Measurements from ENCODE around the gene CCDC187. TPM values are rescaled to one million over a fixed set of nuclear protein-coding genes. Genes with fewer than 3 reads are reported as not detected.

The CCDC187 gene
- total RNA-seq, 4 donors from 2014 or later: 0.13 to 0.45 TPM; not detected in 2

DNA sequence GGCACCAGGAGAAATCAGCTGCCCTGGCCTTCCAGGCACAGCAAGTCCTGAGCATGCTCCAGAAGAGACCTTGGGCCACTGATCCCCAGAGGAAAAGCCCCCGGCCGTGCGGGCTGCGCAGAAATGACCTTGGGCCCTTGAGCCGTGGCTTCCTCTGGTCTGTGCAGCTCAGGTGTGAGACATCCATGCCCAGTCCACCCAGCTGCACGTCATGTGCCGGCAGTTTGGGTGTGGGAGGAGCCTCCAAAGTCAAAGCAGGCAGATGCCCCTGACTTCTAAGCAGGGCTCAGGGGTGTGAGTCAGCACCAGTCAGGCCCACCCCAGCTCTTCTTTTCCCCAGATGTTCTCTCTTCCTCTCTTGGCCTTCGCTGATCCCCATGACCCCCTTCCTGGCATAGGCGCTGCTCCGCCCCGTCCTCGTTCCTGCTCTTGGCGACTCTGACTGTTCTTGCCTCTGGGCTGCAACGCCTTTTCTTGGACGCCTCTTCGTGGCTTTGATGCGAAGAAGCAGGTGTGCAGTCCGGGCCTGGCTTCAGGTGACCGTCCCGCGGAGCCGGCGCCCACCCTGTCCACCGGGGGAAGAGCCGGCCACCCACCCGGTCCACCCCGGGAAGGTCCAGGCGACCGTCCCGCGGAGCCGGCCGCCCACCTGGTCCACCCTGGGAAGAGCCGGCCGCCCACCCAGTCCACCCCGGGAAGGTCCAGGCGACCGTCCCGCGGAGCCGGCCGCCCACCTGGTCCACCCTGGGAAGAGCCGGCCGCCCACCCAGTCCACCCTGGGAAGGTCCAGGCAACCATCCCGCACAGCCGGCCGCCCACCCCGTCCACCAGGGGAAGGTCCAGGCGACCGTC, 52.4 kb downstream of the CCDC187 start:
- H3K36me3 ChIP-seq: no peaks in the 10 kb centered on the region
- no peak overlapping the region for H3K27ac ChIP-seq
- H3K4me3 ChIP-seq: no peak overlapping the region
- no peak for DNase-seq (ENCODE audit: low spot score in 2 of 2)
- peaks cover 32% of the 10 kb centered on the region for H3K27me3 ChIP-seq
- no peaks in the 10 kb centered on the region for H3K9me3 ChIP-seq
- TF ChIP-seq, protein P1, sequence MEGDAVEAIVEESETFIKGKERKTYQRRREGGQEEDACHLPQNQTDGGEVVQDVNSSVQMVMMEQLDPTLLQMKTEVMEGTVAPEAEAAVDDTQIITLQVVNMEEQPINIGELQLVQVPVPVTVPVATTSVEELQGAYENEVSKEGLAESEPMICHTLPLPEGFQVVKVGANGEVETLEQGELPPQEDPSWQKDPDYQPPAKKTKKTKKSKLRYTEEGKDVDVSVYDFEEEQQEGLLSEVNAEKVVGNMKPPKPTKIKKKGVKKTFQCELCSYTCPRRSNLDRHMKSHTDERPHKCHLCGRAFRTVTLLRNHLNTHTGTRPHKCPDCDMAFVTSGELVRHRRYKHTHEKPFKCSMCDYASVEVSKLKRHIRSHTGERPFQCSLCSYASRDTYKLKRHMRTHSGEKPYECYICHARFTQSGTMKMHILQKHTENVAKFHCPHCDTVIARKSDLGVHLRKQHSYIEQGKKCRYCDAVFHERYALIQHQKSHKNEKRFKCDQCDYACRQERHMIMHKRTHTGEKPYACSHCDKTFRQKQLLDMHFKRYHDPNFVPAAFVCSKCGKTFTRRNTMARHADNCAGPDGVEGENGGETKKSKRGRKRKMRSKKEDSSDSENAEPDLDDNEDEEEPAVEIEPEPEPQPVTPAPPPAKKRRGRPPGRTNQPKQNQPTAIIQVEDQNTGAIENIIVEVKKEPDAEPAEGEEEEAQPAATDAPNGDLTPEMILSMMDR (IDR thresholded peaks at IDR 0.05): no peak
- TF ChIP-seq POLR2A (IDR thresholded peaks at IDR 0.05): no peak
- TF ChIP-seq POLR2AphosphoS5 (IDR thresholded peaks at IDR 0.05): no peak
- TF ChIP-seq EP300 (IDR thresholded peaks at IDR 0.05): no peak
- 37% methylated on average over 6 of the region's 50 CpGs for WGBS
- peaks cover 28% of the 10 kb centered on the region for H3K4me1 ChIP-seq

DNA sequence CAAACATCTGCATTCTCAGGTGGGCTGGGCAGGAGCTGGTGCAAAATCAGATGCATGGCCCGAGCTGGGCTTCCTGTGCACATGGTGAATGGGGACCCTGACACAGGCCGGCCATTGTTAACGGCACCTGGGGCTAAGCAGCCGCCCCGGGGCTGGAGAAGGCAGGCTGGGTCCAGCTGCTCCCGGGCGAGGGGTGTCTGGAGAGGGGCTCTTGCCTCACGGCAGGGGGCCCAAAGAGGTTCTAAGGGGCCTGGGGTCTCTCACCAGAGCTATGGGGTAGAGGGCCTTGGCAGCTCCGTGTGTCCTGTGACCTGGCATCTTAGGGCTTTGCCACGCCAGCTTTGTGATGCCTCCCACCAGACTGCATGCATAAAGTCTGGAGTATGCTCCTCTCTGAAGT, 53.2 kb downstream of the CCDC187 start:
- TF ChIP-seq EP300 (IDR thresholded peaks at IDR 0.05) (no peak), POLR2A (IDR thresholded peaks at IDR 0.05) (no peak), POLR2AphosphoS5 (IDR thresholded peaks at IDR 0.05) (no peak)
- TF ChIP-seq, protein P1 (IDR thresholded peaks at IDR 0.05): no peak
- H3K36me3 ChIP-seq: no peaks in the 10 kb centered on the region
- no peaks in the 10 kb centered on the region for H3K9me3 ChIP-seq
- no peak for DNase-seq (ENCODE audit: low spot score in 2 of 2)
- H3K27me3 ChIP-seq: peaks cover 27% of the 10 kb centered on the region
- H3K4me3 ChIP-seq: no peak overlapping the region
- H3K27ac ChIP-seq: no peak overlapping the region
- WGBS: 78% methylated on average over 10 of the region's 10 CpGs
- peaks cover 35% of the 10 kb centered on the region for H3K4me1 ChIP-seq

DNA sequence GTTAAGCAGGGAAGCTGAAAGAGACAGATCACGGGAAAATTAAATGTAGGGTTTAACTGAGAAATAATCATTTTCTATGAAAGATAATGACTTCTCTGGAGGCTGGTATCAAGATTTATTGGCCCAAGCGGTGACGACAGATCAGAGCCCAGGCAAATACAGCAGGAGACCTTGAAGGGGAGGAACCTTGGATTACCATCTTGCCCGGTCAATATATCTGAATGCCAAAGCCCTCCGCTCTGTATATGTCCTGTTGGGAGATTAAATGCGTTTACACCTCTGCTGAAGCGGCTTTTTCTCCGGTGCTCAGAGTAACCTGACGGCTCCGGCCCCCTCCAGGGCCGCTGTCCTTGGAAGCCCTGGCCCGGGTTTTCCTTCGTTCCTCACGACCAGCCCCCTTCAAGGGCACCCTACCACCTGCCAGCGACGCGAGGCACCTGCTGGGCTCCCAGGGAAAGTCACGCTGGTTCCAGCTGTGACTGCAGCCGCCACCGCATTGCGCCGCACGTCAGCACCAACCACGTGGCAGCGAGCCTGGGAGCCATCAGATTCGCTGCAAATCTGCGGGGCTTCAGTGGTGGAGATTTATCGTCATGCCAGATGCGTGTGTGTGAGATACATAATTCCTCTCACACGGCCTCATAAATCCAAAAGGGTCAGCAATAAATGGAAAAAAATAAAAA, 53.9 kb downstream of the CCDC187 start:
- Histone ChIP-seq H3K4me3 (no peak overlapping the region), H3K9me3 (no peaks in the 10 kb centered on the region), H3K27me3 (peaks cover 21% of the 10 kb centered on the region), H3K36me3 (no peaks in the 10 kb centered on the region), H3K4me1 (peaks cover 35% of the 10 kb centered on the region), H3K27ac (no peak overlapping the region)
- no peak for DNase-seq (ENCODE audit: low spot score in 2 of 2)
- WGBS: 72% methylated on average over 30 of the region's 30 CpGs
- no peak for TF ChIP-seq POLR2A (IDR thresholded peaks at IDR 0.05)
- no peak for TF ChIP-seq EP300 (IDR thresholded peaks at IDR 0.05)
- no peak for TF ChIP-seq POLR2AphosphoS5 (IDR thresholded peaks at IDR 0.05)
- TF ChIP-seq, protein P1 (IDR thresholded peaks at IDR 0.05): no peak

DNA sequence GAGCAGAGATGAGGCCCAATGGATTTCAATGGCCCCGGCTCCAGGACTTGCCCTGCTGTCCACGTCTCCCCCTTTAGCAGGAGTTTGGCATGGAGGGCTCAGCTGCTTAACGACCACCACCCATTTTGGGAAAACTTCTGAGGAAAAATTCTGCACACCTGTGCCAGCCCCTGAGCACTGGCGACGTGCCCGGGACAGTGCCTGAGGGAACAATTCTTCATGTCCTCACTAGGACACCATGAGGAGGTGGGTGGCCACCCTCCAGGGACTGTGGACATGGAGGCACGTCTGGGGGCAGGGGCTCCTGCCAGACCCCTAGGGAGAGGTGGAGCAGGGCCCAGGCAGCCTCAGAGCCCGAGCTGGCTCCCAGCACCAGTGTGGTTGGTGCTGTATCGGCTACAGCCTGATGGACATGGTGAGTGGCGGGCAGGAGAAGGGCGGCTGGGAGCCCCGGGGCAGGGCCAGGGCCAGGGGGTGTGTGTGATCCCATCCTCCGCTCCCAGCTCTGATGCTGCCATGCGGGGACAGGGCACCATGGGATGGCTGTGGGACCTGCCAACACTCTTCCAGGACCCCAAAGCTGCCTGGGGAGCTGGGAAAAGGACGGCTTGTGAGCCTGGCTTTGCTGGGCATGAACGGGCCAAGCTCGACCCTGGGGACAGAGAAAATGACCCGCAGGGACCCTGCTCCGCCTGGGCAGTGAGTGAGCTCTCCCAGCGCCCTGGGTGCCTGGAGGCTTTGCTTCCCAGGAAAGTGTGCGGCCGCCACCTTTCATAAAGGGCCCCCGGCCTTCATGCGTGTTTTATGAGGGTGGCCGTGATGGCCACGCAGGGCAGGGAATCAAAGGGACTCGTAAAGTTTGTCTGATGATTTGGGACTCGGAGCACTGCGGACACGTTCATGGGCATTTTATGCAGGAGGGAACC, 54.7 kb downstream of the CCDC187 start:
- Histone ChIP-seq H3K4me1 (peaks cover 43% of the 10 kb centered on the region), H3K36me3 (no peaks in the 10 kb centered on the region)
- WGBS: 79% methylated on average over 19 of the region's 30 CpGs

DNA sequence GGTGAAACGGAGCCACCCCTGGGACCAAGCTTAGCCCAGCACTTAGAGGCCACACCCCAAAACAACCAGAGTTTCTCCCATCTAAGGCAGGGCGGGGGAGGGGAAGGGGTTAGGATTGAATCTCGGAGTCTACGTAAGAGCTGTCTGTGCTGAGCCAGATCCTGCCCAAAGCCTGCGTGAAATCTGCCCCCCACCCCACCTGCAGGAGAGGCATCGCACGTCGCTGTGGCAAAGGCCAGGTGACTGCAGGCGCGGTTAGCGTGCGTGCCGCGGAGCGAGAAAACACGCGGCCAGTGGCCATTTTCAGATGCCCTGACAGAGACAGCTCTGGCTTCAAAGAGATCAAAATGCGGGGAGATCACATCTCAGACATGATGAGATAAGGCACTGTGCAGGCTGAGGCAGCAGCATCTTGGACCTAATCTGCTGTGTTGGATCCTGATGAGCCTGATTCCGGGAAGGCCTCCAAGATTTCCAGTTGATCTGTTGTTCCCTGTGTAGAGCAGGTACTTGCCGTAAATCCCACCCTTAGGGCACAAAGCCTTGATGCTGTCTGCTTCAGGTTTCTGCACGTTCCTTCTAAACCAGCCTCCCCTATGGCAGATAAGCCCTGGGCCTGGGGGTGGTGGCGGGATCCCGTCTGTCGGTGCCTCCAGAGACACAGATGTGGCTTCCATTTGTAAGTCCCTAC, 55.8 kb downstream of the CCDC187 start:
- TF ChIP-seq POLR2AphosphoS5 (IDR thresholded peaks at IDR 0.05) (no peak), EP300 (IDR thresholded peaks at IDR 0.05) (no peak), POLR2A (IDR thresholded peaks at IDR 0.05) (no peak)
- TF ChIP-seq, protein P1 (IDR thresholded peaks at IDR 0.05): no peak
- peak in 1 of 2 donors; percentile 78 for DNase-seq (ENCODE audit: low spot score in 2 of 2)

More for the DNA sequence above, 54.7 kb downstream of the CCDC187 start:
- Histone ChIP-seq H3K27ac (no peak overlapping the region), H3K4me3 (no peak overlapping the region), H3K9me3 (no peaks in the 10 kb centered on the region), H3K27me3 (peaks cover 18% of the 10 kb centered on the region)
- no peak for DNase-seq (ENCODE audit: low spot score in 2 of 2)
- TF ChIP-seq POLR2A (IDR thresholded peaks at IDR 0.05): no peak
- TF ChIP-seq POLR2AphosphoS5 (IDR thresholded peaks at IDR 0.05): no peak

More for the DNA sequence above, 55.8 kb downstream of the CCDC187 start:
- H3K4me1 ChIP-seq: peaks cover 48% of the 10 kb centered on the region
- H3K27ac ChIP-seq: no peak overlapping the region
- H3K4me3 ChIP-seq: no peak overlapping the region
- WGBS: 65% methylated on average over 23 of the region's 24 CpGs
- no peaks in the 10 kb centered on the region for H3K9me3 ChIP-seq
- H3K36me3 ChIP-seq: no peaks in the 10 kb centered on the region
- H3K27me3 ChIP-seq: peaks cover 10% of the 10 kb centered on the region
